HepG2 (cell line): ENCODE results near the gene PAEP. TPM values are rescaled to one million over a fixed set of nuclear protein-coding genes. Genes with fewer than 3 reads are reported as not detected.

Source experiments
- ATAC-seq: fragments of 200-7000 bp; cut with Tn5 transposase; 3 replicates; pipeline ENCODE4 v1.9.1; 2020; ENCODE audit warnings: mild to moderate bottlenecking, moderate library complexity
- BruUV-seq: library from RNA; stranded (reverse); fragments of 400-500 nt; replicated peaks from 2 replicates; lab custom pipeline; 2021; lab: Mats Ljungman, UMichigan
- CTCF ChIA-PET: fragments of 300-600 bp; formaldehyde crosslinking; extraction: SDS; loops from one replicate; lab custom pipeline; 2021; ENCODE audit warnings: low total read pairs, inconsistent platforms, low intra/inter-chr PET ratio; lab: Yijun Ruan, JAX
- POLR2A ChIA-PET: fragments of 350-600 bp; sonication (Branson Sonifier 250); formaldehyde crosslinking; loops from one replicate; lab custom pipeline; 2020; ENCODE audit warnings: antibody characterized with exemption, inconsistent platforms; lab: Yijun Ruan, JAX
- DNase-seq: peaks from one replicate; pipeline ENCODE4 v3.0.0-alpha.2; 2015; ENCODE audit warnings: low spot score
- FAIRE-seq: peaks from 3 replicates; lab custom pipeline; 2011; peaks lifted over from hg19 to GRCh38; lab: Jason Lieb, UNC
- H2AFZ ChIP-seq: one replicate; pipeline ENCODE4 v1.6.1; 2011; ENCODE audit warnings: low read length, inconsistent platforms
- H3K27ac ChIP-seq: fragments of 300-600 bp; 3 replicates; pipeline ENCODE4 v1.8.0; 2011; ENCODE audit warnings: mixed run types, mild to moderate bottlenecking, mixed read lengths, low read length, inconsistent platforms; ENCODE audit not compliant: insufficient read depth; ENCODE audit errors: extremely low read length
- H3K27me3 ChIP-seq, 2 experiments: fragments of 200-600 bp in 1 of 2; 2 replicates in 1 of 2; 3 replicates in 1 of 2; pipeline versions ENCODE4 v1.6.0 to v1.8.0; 2011; ENCODE audit warnings: low read length in 2 of 2, mild to moderate bottlenecking in 2 of 2, moderate library complexity in 2 of 2, inconsistent platforms in 1 of 2; ENCODE audit not compliant: insufficient read depth in 2 of 2, control insufficient read depth in 1 of 2
- H3K36me3 ChIP-seq, 2 experiments: fragments of 200-600 bp in 1 of 2; replicated peaks in 1 of 2; 2 replicates in 1 of 2; 3 replicates in 1 of 2; pipeline versions ENCODE4 v1.5.1 to v1.8.0; 2011; ENCODE audit warnings: low read length in 2 of 2, inconsistent platforms in 1 of 2; ENCODE audit not compliant: insufficient read depth in 2 of 2, control insufficient read depth in 1 of 2
- H3K4me1 ChIP-seq: 2 replicates; pipeline ENCODE4 v1.5.1; 2012; ENCODE audit warnings: low read length, inconsistent platforms; ENCODE audit not compliant: insufficient read depth
- H3K4me2 ChIP-seq: 2 replicates; pipeline ENCODE4 v1.6.0; 2011; ENCODE audit warnings: low read depth, low read length, inconsistent platforms
- H3K4me3 ChIP-seq, 3 experiments: fragments of 200-600 bp in 1 of 3; sonication (generic), shearing (Covaris generic) in 1 of 3; replicated peaks in 1 of 3; 2 replicates each; pipeline ENCODE4 v1.5.1; 2011 to 2016; ENCODE audit warnings: low read length in 3 of 3, inconsistent platforms in 2 of 3, low read depth in 2 of 3, mild to moderate bottlenecking in 2 of 3, control low read depth in 1 of 3, mixed read lengths in 1 of 3; ENCODE audit not compliant: insufficient read depth in 1 of 3
- H3K79me2 ChIP-seq: one replicate; pipeline ENCODE4 v1.6.1; 2011; ENCODE audit warnings: low read length, inconsistent platforms; ENCODE audit not compliant: insufficient read depth
- H3K9ac ChIP-seq: 2 replicates; pipeline ENCODE4 v1.6.0; 2011; ENCODE audit warnings: mild to moderate bottlenecking, low read depth, low read length, inconsistent platforms; ENCODE audit not compliant: insufficient read depth
- H3K9me3 ChIP-seq: 2 replicates; pipeline ENCODE4 v1.5.1; 2012; ENCODE audit warnings: mild to moderate bottlenecking, low read length
- H4K20me1 ChIP-seq: 2 replicates; pipeline ENCODE4 v1.6.0; 2011; ENCODE audit warnings: inconsistent platforms, mild to moderate bottlenecking, low read length, moderate library complexity; ENCODE audit not compliant: insufficient read depth
- EHMT2 ChIP-seq: fragments of 200-600 bp; sonication (generic); IDR thresholded peaks from 2 replicates; pipeline ENCODE4 v1.7.0; 2017; ENCODE audit warnings: antibody characterized with exemption, low read depth, low read length, borderline replicate concordance
- FOXK2 ChIP-seq: fragments of 450-650 bp; IDR thresholded peaks from 2 replicates; pipeline ENCODE4 v1.6.1; 2016
- HOXD1 ChIP-seq: sonication (generic); formaldehyde crosslinking; IDR thresholded peaks from 2 replicates; pipeline ENCODE4 v1.5.0; 2020; ENCODE audit warnings: missing genetic modification reagents
- IRF2 ChIP-seq: IDR thresholded peaks from 2 replicates; pipeline ENCODE4 v1.6.1; 2018; ENCODE audit warnings: missing genetic modification reagents, missing compliant biosample characterization
- MED8 ChIP-seq: sonication (generic); formaldehyde crosslinking; IDR thresholded peaks from 2 replicates; pipeline ENCODE4 v1.8.1; 2023; ENCODE audit warnings: mild to moderate bottlenecking, missing genetic modification reagents; ENCODE audit not compliant: insufficient replicate concordance
- PLRG1 ChIP-seq: fragments of 450-650 bp; conservative IDR thresholded peaks from 2 replicates; pipeline ENCODE4 v1.6.1; 2016
- SP5 ChIP-seq: IDR thresholded peaks from 2 replicates; pipeline ENCODE4 v1.6.1; 2016; ENCODE audit warnings: low read depth, borderline replicate concordance
- SRF ChIP-seq: IDR thresholded peaks from 2 replicates; pipeline ENCODE4 v1.6.1; 2011; ENCODE audit warnings: mild to moderate bottlenecking, low read depth, low read length, moderate library complexity
- ZNF124 ChIP-seq: sonication (generic); formaldehyde crosslinking; IDR thresholded peaks from 2 replicates; pipeline ENCODE4 v1.4.0; 2020; ENCODE audit warnings: missing genetic modification reagents
- ZNF260 ChIP-seq: sonication (generic); formaldehyde crosslinking; IDR thresholded peaks from 2 replicates; pipeline ENCODE4 v1.4.0; 2020; ENCODE audit warnings: missing genetic modification reagents, low read depth, mild to moderate bottlenecking, borderline replicate concordance
- WGBS: methylation state at CpG from one replicate; pipeline ENCODE4 v1.1.6; 2017; ENCODE audit warnings: low lambda C conversion rate; 5-methylcytosine and 5-hydroxymethylcytosine counted together
- in situ Hi-C: cut with HindIII; loops from 2 replicates; pipeline ENCODE4 v1.10.0; 2017; ENCODE audit warnings: low pct_unique_long_range_greater_than_20kb; ENCODE audit not compliant: extremely low pct_ligation_motif_present
- intact Hi-C: fragments of 100-400 bp; cut with micrococcal nuclease; formaldehyde crosslinking; loops from one replicate; pipeline ENCODE4 v1.10.0; 2022; ENCODE audit not compliant: unreplicated experiment
- polyA plus RNA-seq, 8 experiments: library from polyadenylated mRNA; depleted of rRNA in 3 of 8; stranded (reverse) in 7 of 8; unstranded in 1 of 8; fragments of >200 nt; fragmentation: Illumina TruSeq in 4 of 8; extraction: Trizol in 4 of 8; gene quantifications; 2 replicates each; pipeline versions ENCODE4 v1.2.1 to v1.2.3, GENCODE V29; 2011 to 2016; ENCODE audit warnings: low read depth in 4 of 8, missing spikeins in 1 of 8, mixed read lengths in 1 of 8; ENCODE audit not compliant: insufficient read depth in 1 of 8
- total RNA-seq, 5 experiments: library from RNA; depleted of rRNA; stranded (reverse); fragments of >200 nt; fragmentation: Illumina TruSeq; extraction: Trizol; gene quantifications; 2 replicates each; pipeline ENCODE4 v1.2.3, GENCODE V29; 2016; ENCODE audit warnings: low read depth in 1 of 5
- TF ChIP-seq, protein P1 (sequence below): sonication (generic); formaldehyde crosslinking; IDR thresholded peaks from 2 replicates; pipeline ENCODE4 v1.8.0; 2022; ENCODE audit warnings: mild to moderate bottlenecking, missing genetic modification reagents, moderate library complexity
- TF ChIP-seq, protein P2 (sequence below): sonication (generic); formaldehyde crosslinking; IDR thresholded peaks from 2 replicates; pipeline ENCODE4 v1.4.0; 2020; ENCODE audit warnings: missing genetic modification reagents
- TF ChIP-seq, protein P3 (sequence below): sonication (generic); formaldehyde crosslinking; IDR thresholded peaks from 2 replicates; pipeline ENCODE4 v1.4.0; 2020; ENCODE audit warnings: missing genetic modification reagents, borderline replicate concordance
- TF ChIP-seq, protein P4 (sequence below): sonication (generic); formaldehyde crosslinking; IDR thresholded peaks from 2 replicates; pipeline ENCODE4 v1.4.0; 2020; ENCODE audit warnings: mild to moderate bottlenecking, missing genetic modification reagents

The PAEP gene
- total and polyA plus RNA-seq, 2 of the 13 experiments (the other 11 are each of a cell fraction or from before 2014, with no cell fraction given): 0.75 to 10.8 TPM

DNA sequence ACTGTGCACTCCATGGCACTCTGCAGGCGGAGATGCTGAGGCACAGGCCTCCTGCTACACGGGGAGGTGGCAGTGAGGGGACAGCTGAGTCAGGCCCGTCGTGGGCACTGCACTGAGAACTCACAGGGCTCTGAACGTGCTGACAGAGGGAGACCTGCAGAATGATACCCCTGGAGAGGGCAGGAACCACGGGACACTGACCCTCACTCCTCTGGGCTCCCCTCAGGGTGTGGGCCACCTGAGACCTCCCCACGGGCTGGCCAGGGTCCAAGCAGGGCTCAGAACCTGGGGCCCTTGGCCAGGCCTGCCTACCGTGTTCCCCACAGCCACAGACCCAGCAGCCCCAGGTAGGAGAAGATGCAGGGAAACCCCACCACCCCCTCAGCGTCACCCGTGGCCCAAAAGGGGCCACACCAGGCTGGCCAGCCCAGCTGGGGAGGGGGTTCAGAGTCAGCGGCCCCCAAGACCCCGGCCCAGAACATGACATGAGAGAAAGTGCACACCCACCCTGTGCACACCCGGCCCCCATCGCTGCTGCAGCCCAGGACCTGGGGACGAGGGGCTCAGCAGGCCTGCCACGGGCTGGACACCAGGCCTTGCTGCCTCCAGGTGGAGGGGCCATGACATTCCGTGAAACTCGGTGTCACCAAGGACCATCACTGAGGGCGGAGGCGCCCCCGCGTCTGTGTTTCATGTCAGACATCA lies 46.9 kb downstream of the PAEP start:
- ATAC-seq (no peak), DNase-seq (no peak), FAIRE-seq (no peak)
- H3K27ac ChIP-seq: no peak overlapping the region
- no peak overlapping the region for H3K4me2 ChIP-seq
- intact Hi-C loops: no loop called here
- H3K4me3 ChIP-seq: no peak overlapping the region
- no peak overlapping the region for H2AFZ ChIP-seq
- no CpG with 5 or more reads among the region's 22 CpGs for WGBS
- no peak overlapping the region for H3K9ac ChIP-seq
- H3K9me3 ChIP-seq: no peaks in the 10 kb centered on the region
- H3K36me3 ChIP-seq: no peaks in the 10 kb centered on the region
- BruUV-seq: no TSS peak
- H4K20me1 ChIP-seq: no peaks in the 10 kb centered on the region
- TF ChIP-seq EHMT2 (no peak), IRF2 (CRISPR knock-in tag) (no peak), FOXK2 (no peak), ZNF124 (CRISPR knock-in tag) (no peak), SRF (no peak), MED8 (CRISPR knock-in tag) (no peak), HOXD1 (CRISPR knock-in tag) (no peak), SP5 (CRISPR knock-in tag) (no peak), ZNF260 (CRISPR knock-in tag) (no peak), PLRG1 (no peak)
- TF ChIP-seq, protein P1, sequence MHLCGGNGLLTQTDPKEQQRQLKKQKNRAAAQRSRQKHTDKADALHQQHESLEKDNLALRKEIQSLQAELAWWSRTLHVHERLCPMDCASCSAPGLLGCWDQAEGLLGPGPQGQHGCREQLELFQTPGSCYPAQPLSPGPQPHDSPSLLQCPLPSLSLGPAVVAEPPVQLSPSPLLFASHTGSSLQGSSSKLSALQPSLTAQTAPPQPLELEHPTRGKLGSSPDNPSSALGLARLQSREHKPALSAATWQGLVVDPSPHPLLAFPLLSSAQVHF (CRISPR knock-in tag): no peak
- TF ChIP-seq, protein P2, sequence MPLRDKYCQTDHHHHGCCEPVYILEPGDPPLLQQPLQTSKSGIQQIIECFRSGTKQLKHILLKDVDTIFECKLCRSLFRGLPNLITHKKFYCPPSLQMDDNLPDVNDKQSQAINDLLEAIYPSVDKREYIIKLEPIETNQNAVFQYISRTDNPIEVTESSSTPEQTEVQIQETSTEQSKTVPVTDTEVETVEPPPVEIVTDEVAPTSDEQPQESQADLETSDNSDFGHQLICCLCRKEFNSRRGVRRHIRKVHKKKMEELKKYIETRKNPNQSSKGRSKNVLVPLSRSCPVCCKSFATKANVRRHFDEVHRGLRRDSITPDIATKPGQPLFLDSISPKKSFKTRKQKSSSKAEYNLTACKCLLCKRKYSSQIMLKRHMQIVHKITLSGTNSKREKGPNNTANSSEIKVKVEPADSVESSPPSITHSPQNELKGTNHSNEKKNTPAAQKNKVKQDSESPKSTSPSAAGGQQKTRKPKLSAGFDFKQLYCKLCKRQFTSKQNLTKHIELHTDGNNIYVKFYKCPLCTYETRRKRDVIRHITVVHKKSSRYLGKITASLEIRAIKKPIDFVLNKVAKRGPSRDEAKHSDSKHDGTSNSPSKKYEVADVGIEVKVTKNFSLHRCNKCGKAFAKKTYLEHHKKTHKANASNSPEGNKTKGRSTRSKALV (CRISPR knock-in tag): no peak
- TF ChIP-seq, protein P3, sequence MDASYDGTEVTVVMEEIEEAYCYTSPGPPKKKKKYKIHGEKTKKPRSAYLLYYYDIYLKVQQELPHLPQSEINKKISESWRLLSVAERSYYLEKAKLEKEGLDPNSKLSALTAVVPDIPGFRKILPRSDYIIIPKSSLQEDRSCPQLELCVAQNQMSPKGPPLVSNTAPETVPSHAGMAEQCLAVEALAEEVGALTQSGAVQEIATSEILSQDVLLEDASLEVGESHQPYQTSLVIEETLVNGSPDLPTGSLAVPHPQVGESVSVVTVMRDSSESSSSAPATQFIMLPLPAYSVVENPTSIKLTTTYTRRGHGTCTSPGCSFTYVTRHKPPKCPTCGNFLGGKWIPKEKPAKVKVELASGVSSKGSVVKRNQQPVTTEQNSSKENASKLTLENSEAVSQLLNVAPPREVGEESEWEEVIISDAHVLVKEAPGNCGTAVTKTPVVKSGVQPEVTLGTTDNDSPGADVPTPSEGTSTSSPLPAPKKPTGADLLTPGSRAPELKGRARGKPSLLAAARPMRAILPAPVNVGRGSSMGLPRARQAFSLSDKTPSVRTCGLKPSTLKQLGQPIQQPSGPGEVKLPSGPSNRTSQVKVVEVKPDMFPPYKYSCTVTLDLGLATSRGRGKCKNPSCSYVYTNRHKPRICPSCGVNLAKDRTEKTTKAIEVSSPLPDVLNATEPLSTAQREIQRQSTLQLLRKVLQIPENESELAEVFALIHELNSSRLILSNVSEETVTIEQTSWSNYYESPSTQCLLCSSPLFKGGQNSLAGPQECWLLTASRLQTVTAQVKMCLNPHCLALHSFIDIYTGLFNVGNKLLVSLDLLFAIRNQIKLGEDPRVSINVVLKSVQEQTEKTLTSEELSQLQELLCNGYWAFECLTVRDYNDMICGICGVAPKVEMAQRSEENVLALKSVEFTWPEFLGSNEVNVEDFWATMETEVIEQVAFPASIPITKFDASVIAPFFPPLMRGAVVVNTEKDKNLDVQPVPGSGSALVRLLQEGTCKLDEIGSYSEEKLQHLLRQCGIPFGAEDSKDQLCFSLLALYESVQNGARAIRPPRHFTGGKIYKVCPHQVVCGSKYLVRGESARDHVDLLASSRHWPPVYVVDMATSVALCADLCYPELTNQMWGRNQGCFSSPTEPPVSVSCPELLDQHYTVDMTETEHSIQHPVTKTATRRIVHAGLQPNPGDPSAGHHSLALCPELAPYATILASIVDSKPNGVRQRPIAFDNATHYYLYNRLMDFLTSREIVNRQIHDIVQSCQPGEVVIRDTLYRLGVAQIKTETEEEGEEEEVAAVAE (CRISPR knock-in tag): no peak
- TF ChIP-seq, protein P4, sequence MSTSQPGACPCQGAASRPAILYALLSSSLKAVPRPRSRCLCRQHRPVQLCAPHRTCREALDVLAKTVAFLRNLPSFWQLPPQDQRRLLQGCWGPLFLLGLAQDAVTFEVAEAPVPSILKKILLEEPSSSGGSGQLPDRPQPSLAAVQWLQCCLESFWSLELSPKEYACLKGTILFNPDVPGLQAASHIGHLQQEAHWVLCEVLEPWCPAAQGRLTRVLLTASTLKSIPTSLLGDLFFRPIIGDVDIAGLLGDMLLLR: no peak
- H3K79me2 ChIP-seq: no peaks in the 10 kb centered on the region
- H3K27me3 ChIP-seq: peaks cover 13 to 47% of the 10 kb centered on the region in 2 experiments; a peak in 4 of 5 replicates
- CTCF ChIA-PET: no interaction called here
- POLR2A ChIA-PET: no interaction called here
- in situ Hi-C loops: no loop called here
- no peaks in the 10 kb centered on the region for H3K4me1 ChIP-seq
